ENCODE results near the gene PUS1. TPM values are rescaled to one million over a fixed set of nuclear protein-coding genes. Genes with fewer than 3 reads are reported as not detected.
"Not testable (repeated sequence)": the region's sequence is repeated elsewhere in the genome, so short reads cannot be mapped to it uniquely, and the experiment has no call there.

PUS1 gene
- total RNA-seq, 4 donors from 2014 or later: 10.9 to 23.6 (median 16.4) TPM

DNA sequence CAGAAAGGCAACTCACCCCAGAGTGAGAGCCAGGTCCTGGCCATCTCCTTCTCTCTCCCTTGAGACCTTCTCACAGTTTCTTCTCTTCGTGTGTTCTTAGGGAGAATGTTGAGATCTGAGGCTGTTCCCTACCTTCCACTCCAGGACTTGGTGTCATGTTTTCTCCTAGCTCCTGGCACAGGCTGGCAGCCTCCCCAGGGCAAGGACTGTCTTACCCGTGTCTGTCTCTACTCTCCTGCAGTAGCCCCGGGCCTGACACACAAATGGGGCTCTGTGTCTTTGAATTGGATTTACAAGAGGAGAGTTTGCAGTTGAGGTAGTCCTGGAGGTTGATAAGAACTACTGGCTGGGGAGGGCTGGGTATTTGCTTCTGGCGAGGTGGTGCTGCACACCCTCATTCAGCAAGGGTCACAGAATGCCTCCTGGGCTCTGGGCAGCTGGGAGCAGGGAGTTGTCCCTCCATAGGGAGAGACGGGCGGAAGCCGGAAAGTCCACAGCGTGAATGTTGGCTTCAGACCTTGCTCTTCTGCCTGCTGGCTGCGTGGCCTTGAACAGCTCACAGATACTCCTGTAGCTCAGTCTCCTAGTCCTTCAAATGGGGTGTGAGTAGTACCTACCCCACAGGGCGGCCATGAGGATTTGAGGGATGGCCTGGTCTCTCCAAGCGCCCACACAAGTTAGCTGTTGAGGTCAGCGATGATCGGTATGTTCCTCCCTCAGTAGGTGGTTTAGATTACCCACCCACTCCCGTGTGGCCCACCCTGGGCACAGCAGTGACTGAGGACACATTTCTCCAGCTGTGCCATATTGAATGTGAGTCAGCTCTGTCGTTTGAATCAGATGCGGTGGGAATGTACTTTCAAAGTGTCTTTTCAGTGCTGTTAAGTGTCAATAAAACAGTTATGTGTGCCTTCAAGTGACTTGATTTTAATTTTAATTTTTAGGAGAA is 30.8 kb downstream of the PUS1 start:
- no peak overlapping the region for H3K27ac ChIP-seq
- intact Hi-C loops (cut with DNase I): loop anchor here (10.0 kb wide), 1 partner anchor 125 kb away; no protein-coding TSS in a partner anchor
- no peaks in the 10 kb centered on the region for H3K9me3 ChIP-seq
- 74 to 76% methylated on average over 16 of the region's 16 CpGs for WGBS, 2 donors
- peaks cover 13 to 25% of the 10 kb centered on the region in 2 donors for H3K4me1 ChIP-seq
- H3K4me3 ChIP-seq (replicated peaks in 1 of 3): no peak overlapping the region
- peaks cover 0 to 5% of the 10 kb centered on the region in 2 donors for H3K36me3 ChIP-seq
- no peak for DNase-seq
- no peak for TF ChIP-seq CTCF (IDR thresholded peaks at IDR 0.05)
- TF ChIP-seq POLR2A (IDR thresholded peaks at IDR 0.05): no peak
- H3K27me3 ChIP-seq: no peaks in the 10 kb centered on the region

- intact Hi-C loops (cut with DNase I); H3K36me3 ChIP-seq; H3K27me3 ChIP-seq; H3K4me3 ChIP-seq (replicated peaks in 1 of 3); DNase-seq; H3K9me3 ChIP-seq; H3K27ac ChIP-seq: not testable (repeated sequence)
- peaks cover 13 to 25% of the 10 kb centered on the region in 2 donors for H3K4me1 ChIP-seq
- WGBS, 2 donors: 87 to 95% methylated on average over 16 to 18 of the region's 30 CpGs
Measured at GRCh38 chr12:131960590-131961325, 31.7 kb downstream of the PUS1 start.

DNA sequence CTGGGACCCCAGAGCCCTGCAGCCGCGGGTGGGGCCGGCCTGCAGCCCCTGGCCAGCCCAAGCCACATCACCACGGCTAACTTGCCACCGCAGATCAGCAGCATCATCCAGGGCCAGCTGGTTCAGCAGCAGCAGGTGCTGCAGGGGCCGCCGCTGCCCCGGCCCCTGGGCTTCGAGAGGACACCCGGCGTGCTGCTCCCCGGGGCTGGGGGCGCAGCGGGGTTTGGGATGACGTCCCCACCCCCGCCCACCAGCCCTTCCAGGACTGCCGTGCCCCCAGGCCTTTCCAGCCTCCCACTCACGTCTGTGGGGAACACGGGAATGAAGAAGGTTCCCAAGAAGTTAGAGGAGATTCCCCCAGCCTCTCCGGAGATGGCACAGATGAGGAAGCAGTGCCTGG is 32.3 kb downstream of the PUS1 start:
- H3K27me3 ChIP-seq; H3K27ac ChIP-seq; DNase-seq; H3K9me3 ChIP-seq; H3K36me3 ChIP-seq; intact Hi-C loops (cut with DNase I); H3K4me3 ChIP-seq (replicated peaks in 1 of 3): not testable (repeated sequence)
- H3K4me1 ChIP-seq: peaks cover 17 to 29% of the 10 kb centered on the region in 2 donors
- 88 to 100% methylated on average over 1 of the region's 20 CpGs for WGBS, 2 donors

GRCh38 chr12:131962069-131962468 is 33.0 kb downstream of the PUS1 start:
- 86 to 88% methylated on average over 8 of the region's 8 CpGs for WGBS, 2 donors
- Histone ChIP-seq H3K27me3 (no peaks in the 10 kb centered on the region), H3K9me3 (no peaks in the 10 kb centered on the region), H3K36me3 (peaks cover 0 to 5% of the 10 kb centered on the region in 2 donors), H3K27ac (no peak overlapping the region), H3K4me1 (peaks cover 17 to 29% of the 10 kb centered on the region in 2 donors), H3K4me3 (replicated peaks in 1 of 3) (no peak overlapping the region)
- no peak for TF ChIP-seq CTCF (IDR thresholded peaks at IDR 0.05)
- no peak for TF ChIP-seq POLR2A (IDR thresholded peaks at IDR 0.05)
- intact Hi-C loops (cut with DNase I): no loop called here
- no peak for DNase-seq

GRCh38 chr12:131963381-131963780 is 34.3 kb downstream of the PUS1 start:
- Histone ChIP-seq H3K27me3 (no peaks in the 10 kb centered on the region), H3K4me1 (peaks cover 10 to 20% of the 10 kb centered on the region in 2 donors), H3K27ac (no peak overlapping the region), H3K4me3 (replicated peaks in 1 of 3) (no peak overlapping the region), H3K36me3 (peaks cover 0 to 5% of the 10 kb centered on the region in 2 donors), H3K9me3 (no peaks in the 10 kb centered on the region)
- no peak for DNase-seq
- TF ChIP-seq CTCF (IDR thresholded peaks at IDR 0.05) (no peak), POLR2A (IDR thresholded peaks at IDR 0.05) (no peak)
- 79 to 88% methylated on average over 4 of the region's 4 CpGs for WGBS, 2 donors
- intact Hi-C loops (cut with DNase I): no loop called here
